Measurements from ENCODE around the gene EIF5AL1.
"Not testable (repeated sequence)": the region's sequence is repeated elsewhere in the genome, so short reads cannot be mapped to it uniquely, and the experiment has no call there.

EIF5AL1 gene

DNA sequence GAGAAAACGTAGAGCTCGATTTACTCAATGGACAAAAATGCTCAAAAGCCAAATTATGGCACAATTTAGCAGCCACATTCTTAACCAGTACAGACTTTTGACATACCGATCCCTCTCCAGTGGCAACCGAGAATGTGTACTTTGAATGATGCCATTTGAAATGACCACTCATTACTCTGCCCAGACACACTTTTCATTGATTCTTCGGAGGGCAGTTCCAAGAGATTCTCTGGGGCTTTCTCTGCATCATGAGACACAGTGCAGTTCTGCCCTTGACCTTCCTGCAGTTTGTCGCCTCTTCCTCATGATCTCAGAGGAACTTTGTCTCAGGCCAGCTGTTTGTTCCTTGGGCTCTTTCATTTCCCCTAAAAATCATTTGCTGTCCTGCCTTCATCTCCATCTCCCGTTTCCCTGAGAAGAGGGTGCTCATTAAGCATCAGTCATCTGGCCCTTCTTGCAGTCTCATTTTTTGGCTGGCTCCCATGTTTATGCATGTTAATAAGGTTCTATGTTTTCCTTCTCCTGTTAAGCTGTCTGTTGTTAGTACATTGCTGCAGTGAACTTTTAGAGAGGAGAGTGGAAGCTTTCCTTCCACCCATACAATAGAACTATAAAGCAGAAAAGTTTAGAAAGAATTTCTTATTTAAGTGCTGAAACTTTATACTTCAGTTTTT, 4.3 kb downstream of the EIF5AL1 start:
- DNase-seq: not testable (repeated sequence)

- not testable (repeated sequence) for DNase-seq
These were observed 5.2 kb downstream of the EIF5AL1 start for GRCh38 chr10:79517567-79517966.

- DNase-seq: not testable (repeated sequence)
These were observed 9.4 kb downstream of the EIF5AL1 start for GRCh38 chr10:79521751-79522150.

DNA sequence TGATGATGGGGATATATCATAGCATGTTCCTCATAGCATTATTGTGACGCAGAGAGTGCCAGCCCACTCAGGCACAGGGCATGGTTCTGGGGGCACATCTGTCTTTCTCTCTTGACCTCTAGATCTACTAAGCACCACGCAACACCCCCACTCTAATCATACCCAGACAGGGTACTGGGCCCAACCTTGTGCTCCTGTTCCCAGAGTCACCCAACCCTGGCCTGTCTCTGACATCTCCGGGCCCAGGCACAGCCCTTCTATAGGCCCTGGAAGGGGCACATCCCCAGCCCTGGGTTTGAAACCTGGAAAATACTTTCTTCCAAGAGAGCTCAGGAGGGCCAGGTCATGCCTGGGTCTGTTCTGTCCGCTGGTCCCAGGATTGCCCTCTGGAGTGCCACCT, 10.1 kb downstream of the EIF5AL1 start:
- not testable (repeated sequence) for DNase-seq

DNA sequence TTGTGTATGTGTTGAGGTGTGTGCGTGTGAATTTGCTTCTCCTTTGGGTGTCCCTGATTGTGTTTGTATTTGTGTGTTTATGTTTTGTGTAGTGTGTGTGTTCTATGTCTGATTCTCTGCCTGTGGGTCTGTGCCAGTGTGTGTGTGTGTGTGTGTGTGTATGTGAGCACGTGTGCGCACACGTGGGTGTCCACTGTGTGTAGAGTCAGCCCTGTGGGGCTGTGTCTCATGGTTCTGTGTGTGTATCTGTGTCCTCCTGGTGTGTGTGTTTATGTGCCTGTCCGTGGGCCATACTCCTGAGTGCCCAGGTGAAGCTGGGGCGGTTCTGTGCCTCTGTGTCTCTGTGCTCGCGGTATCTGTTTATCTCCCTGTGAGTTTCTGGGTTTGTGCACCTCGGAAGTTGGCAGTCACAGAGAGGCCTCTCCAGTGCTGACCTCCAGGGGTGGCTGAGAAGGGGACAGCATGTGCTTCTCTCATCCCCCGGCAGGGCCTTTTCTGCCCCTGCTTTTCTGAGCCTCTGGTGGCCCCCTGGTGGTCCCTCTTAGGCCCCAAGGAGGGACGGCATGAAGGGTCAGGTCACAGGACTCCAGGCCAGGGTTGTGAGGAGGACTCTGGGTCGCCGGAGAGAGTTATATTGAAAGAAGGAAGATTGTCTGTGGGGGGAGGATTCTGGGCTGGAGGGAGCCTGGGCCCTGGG, 11.0 kb downstream of the EIF5AL1 start:
- DNase-seq: not testable (repeated sequence)

GRCh38 chr10:79525049-79525710, 12.8 kb downstream of the EIF5AL1 start:
- not testable (repeated sequence) for DNase-seq

- not testable (repeated sequence) for DNase-seq
These were observed 15.9 kb downstream of the EIF5AL1 start for GRCh38 chr10:79528261-79528660.

DNA sequence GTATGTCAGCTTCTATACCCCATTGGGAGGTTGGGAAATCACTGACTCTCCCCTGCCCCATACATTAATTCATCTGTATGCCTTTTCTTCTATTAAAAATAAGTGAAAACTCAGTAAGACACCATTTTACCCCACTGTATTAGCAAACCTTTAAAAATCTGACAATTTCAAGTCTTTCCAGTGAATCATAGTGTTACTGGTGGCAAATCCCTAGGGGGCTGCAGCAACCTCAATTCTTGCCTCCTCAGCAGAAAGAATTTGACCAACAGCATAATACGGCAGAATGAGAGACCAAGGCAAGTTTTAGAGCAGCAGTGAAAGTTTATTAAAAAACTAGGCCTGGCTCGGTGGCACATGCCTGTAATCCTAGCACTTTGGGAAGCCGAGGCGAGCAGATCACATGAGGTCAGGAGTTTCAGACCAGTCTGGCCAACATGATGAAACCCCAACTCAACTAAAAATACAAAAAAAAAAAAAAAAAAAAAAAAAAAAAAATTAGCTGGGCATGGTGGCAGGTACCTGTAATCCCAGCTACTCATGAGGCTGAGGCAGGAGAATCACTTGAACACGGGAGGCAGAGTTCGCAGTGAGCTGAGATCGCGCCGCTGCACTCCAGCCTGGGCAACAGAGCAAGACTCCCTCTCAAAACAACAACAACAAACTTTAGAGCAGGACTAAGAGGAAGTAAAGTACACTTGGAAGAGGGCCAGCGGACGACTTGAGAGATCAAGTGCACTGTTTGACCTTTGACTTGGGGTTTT, 21.0 kb downstream of the EIF5AL1 start:
- not testable (repeated sequence) for DNase-seq

DNA sequence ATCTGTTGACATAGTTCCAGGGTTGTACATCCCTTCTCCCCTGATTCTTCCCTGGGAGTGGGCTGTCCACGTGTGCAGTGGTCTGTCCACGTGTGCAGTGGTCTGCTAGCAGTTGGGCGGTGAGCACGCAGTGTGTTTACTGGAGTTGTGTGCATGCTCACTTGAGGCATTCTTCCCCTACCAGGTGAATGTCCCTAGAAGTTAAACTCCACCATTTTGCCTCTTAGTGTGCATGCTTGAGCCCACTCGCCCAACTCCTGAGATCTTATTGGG, 21.5 kb downstream of the EIF5AL1 start:
- not testable (repeated sequence) for DNase-seq

- not testable (repeated sequence) for DNase-seq
These were observed 26.0 kb downstream of the EIF5AL1 start for GRCh38 chr10:79538311-79538710.

GRCh38 chr10:79540930-79541329, 28.6 kb downstream of the EIF5AL1 start:
- DNase-seq: not testable (repeated sequence)

DNA sequence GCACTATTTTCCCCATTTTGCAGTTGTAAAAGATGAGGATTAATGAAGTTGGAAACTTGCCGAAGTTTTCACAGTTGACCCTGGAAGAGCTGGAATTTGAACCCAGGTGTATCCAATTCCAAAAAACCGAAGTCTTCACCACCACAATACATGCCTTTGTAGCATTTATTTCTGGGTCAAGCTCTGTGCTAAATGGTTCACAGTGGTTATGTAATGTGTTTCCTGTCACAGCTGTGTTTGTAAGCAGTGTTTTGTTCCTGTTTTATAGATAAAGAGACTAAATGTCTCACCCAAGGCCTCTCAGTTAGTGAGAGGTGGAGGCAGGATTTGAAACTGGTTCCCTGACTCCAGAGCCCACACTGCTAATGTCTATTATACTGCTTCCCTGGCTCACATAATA, 30.3 kb downstream of the EIF5AL1 start:
- DNase-seq: no peak

GRCh38 chr10:79544408-79544807, 32.1 kb downstream of the EIF5AL1 start:
- DNase-seq: not testable (repeated sequence)

DNA sequence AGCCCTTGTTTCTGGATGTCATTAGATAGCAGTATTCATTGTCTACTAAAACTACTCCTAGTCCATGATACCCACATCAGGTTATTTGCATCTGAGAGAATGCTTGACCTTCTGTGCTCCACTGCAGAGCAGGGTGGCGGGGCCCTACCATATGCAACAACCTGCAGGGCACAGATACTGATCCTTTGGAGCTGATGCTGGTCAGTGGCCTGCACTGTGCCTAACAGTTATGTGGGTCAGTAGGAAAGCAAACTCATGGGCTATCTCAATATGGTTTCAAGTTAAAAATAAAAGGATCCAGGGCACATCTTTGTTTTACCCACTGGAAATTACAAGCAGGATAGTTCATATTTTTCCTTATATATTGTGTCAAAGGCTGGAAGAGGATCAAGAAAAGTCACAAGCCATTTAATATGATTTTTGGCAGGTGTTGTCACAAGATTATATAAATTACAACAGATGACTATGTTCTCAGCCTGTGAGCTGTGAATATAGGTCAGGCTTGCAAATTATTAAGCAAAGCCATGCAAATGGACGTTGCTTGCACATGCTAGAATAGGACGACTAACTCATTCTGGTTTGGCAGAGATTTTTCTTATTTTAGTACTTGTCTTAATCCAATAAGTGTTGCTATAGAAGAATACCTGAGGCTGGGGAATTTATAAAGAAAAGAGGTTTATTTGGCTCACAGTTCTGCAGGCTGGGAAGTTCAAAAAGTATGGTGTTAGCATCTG, 32.8 kb downstream of the EIF5AL1 start:
- not testable (repeated sequence) for DNase-seq

DNA sequence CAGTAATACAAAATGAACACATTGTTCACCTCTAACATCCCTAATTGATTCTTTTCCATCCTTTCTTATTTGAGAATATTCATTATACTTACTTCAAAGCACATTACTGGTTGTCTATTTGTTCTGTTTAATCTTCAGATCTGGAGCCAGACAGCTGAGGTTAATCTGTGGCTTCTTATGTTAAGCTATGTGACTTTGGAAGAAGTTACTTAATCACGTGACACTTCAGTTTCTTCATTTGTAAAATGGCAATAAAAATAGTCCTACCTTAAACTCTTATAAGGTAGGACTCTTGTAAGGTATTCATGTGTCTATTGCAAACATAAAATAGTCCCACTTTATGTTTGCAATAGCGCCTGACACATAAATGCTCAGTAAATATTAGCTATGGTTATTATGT, 34.8 kb downstream of the EIF5AL1 start:
- DNase-seq: not testable (repeated sequence)

GRCh38 chr10:79547973-79548372, 35.6 kb downstream of the EIF5AL1 start:
- DNase-seq: no peak

- no peak for DNase-seq
These were observed 39.8 kb downstream of the EIF5AL1 start for GRCh38 chr10:79552143-79552542.

- DNase-seq: no peak
These were observed 43.3 kb downstream of the EIF5AL1 start for GRCh38 chr10:79555354-79556309.

- not testable (repeated sequence) for DNase-seq
These were observed 44.6 kb downstream of the EIF5AL1 start for GRCh38 chr10:79556961-79557360.

GRCh38 chr10:79559726-79560125, 47.4 kb downstream of the EIF5AL1 start:
- peak in 1 of 2 experiments; percentile 46 for DNase-seq

- DNase-seq: no peak
These were observed 47.9 kb downstream of the EIF5AL1 start, which contains the start of gene SFTPA2 for GRCh38 chr10:79560160-79560709. SFTPA2 (minus strand) TSS chr10:79560407; CDS start chr10:79559483, 924 bp downstream.

Measured in cerebellar nuclear complex (tissue), 1 donor.